ENCODE measurements around the gene ABHD12. TPM values are rescaled to one million over a fixed set of nuclear protein-coding genes. Genes with fewer than 3 reads are reported as not detected.
"Not testable (repeated sequence)": the region's sequence is repeated elsewhere in the genome, so short reads cannot be mapped to it uniquely, and the experiment has no call there.

Gene ABHD12
- polyA plus RNA-seq, 1 donor (not counting 4 experiments of a cell fraction or from before 2014, with no cell fraction given) = 11.2 TPM

GRCh38 chr20:25269057-25269832, 121.4 kb downstream of the ABHD12 start:
- no peaks in the 10 kb centered on the region for H3K9me1 ChIP-seq (ENCODE audit: control insufficient read depth, extremely low read depth, insufficient read depth, low read length)
- TF ChIP-seq EZH2 (IDR thresholded peaks at IDR 0.05; ENCODE audit: low read length) = no peak
- no peak for TF ChIP-seq CTCF (optimal IDR thresholded peaks at IDR 0.05 in 1 of 3, IDR thresholded peaks at IDR 0.05 in 1 of 3, conservative IDR thresholded peaks at IDR 0.05 in 1 of 3; ENCODE audit: extremely low read depth in 1 of 3, insufficient read depth in 2 of 3, low read length in 3 of 3)
- H3K4me1 ChIP-seq (ENCODE audit: control insufficient read depth, extremely low read depth, insufficient read depth, low read length) = no peaks in the 10 kb centered on the region
- dilution Hi-C loops (cut with MboI; ENCODE audit: extremely low pct_ligation_motif_present, low sequenced_read_pairs) = no loop called here
- no peak overlapping the region for H2AFZ ChIP-seq (ENCODE audit: control insufficient read depth, low read length)
- no peak overlapping the region for H3K4me3 ChIP-seq (ENCODE audit: control insufficient read depth in 2 of 3, extremely low read depth in 1 of 3, insufficient read depth in 2 of 3, low read depth in 1 of 3, low read length in 3 of 3)
- H3K4me2 ChIP-seq (ENCODE audit: control insufficient read depth, extremely low read depth, insufficient read depth, low read depth, low read length) = no peak overlapping the region
- no peaks in the 10 kb centered on the region for H3K9me3 ChIP-seq (ENCODE audit: control insufficient read depth, low read depth, low read length)
- no peak for FAIRE-seq
- H3K27me3 ChIP-seq (ENCODE audit: control insufficient read depth, extremely low read depth, insufficient read depth, low read length) = no peaks in the 10 kb centered on the region
- no peak overlapping the region for H3K9ac ChIP-seq (ENCODE audit: control insufficient read depth, extremely low read depth, insufficient read depth, low read length)
- H3K36me3 ChIP-seq (ENCODE audit: control insufficient read depth in 2 of 2, extremely low read depth in 1 of 2, insufficient read depth in 2 of 2, low read length in 2 of 2) = peaks cover 47 to 51% of the 10 kb centered on the region in 2 experiments
- DNase-seq (ENCODE audit: low read depth, low spot score) = no peak
- peaks cover 36% of the 10 kb centered on the region for H3K79me2 ChIP-seq (ENCODE audit: control insufficient read depth, insufficient read depth, low read length)
- H3K27ac ChIP-seq (ENCODE audit: control insufficient read depth, insufficient read depth, low read length) = no peak overlapping the region
- H4K20me1 ChIP-seq (ENCODE audit: control insufficient read depth, extremely low read depth, insufficient read depth, low read length) = peaks cover 5% of the 10 kb centered on the region

- peaks cover 28 to 34% of the 10 kb centered on the region in 2 experiments for H3K36me3 ChIP-seq (ENCODE audit: control insufficient read depth in 2 of 2, extremely low read depth in 1 of 2, insufficient read depth in 2 of 2, low read length in 2 of 2)
- H3K27me3 ChIP-seq (ENCODE audit: control insufficient read depth, extremely low read depth, insufficient read depth, low read length); FAIRE-seq; H2AFZ ChIP-seq (ENCODE audit: control insufficient read depth, low read length); H3K9me3 ChIP-seq (ENCODE audit: control insufficient read depth, low read depth, low read length); H3K4me3 ChIP-seq (ENCODE audit: control insufficient read depth in 2 of 3, extremely low read depth in 1 of 3, insufficient read depth in 2 of 3, low read depth in 1 of 3, low read length in 3 of 3); dilution Hi-C loops (cut with MboI; ENCODE audit: extremely low pct_ligation_motif_present, low sequenced_read_pairs); H3K9me1 ChIP-seq (ENCODE audit: control insufficient read depth, extremely low read depth, insufficient read depth, low read length); H3K27ac ChIP-seq (ENCODE audit: control insufficient read depth, insufficient read depth, low read length); H3K9ac ChIP-seq (ENCODE audit: control insufficient read depth, extremely low read depth, insufficient read depth, low read length); DNase-seq (ENCODE audit: low read depth, low spot score); H3K4me1 ChIP-seq (ENCODE audit: control insufficient read depth, extremely low read depth, insufficient read depth, low read length); H3K4me2 ChIP-seq (ENCODE audit: control insufficient read depth, extremely low read depth, insufficient read depth, low read depth, low read length): not testable (repeated sequence)
- peaks cover 20% of the 10 kb centered on the region for H4K20me1 ChIP-seq (ENCODE audit: control insufficient read depth, extremely low read depth, insufficient read depth, low read length)
- H3K79me2 ChIP-seq (ENCODE audit: control insufficient read depth, insufficient read depth, low read length) = peaks cover 49% of the 10 kb centered on the region
Observed at GRCh38 chr20:25260770-25261437, 129.7 kb downstream of the ABHD12 start.

Data from keratinocyte (primary cell).